Measurements from ENCODE around the gene GMNC.

The GMNC gene

GRCh38 chr3:190848870-190849269 is 13.6 kb downstream of the GMNC start:
- no peak for DNase-seq (ENCODE audit: low read depth in 2 of 2)

- DNase-seq (ENCODE audit: low read depth in 2 of 2) = no peak
Measured at GRCh38 chr3:190847436-190847835, 15.1 kb downstream of the GMNC start.

- DNase-seq (ENCODE audit: low read depth in 2 of 2) = no peak
Measured at GRCh38 chr3:190840146-190840545, 22.3 kb downstream of the GMNC start.

- DNase-seq (ENCODE audit: low read depth in 2 of 2) = no peak
Measured at GRCh38 chr3:190831225-190831624, 31.3 kb downstream of the GMNC start.

- DNase-seq (ENCODE audit: low read depth in 2 of 2) = no peak
Measured at GRCh38 chr3:190830031-190830430, 32.5 kb downstream of the GMNC start.

GRCh38 chr3:190826018-190826417 is 36.5 kb downstream of the GMNC start:
- no peak for DNase-seq (ENCODE audit: low read depth in 2 of 2)

GRCh38 chr3:190825386-190826016 is 37.0 kb downstream of the GMNC start:
- DNase-seq (ENCODE audit: low read depth in 2 of 2) = no peak

GRCh38 chr3:190811775-190812480 is 50.6 kb downstream of the GMNC start:
- no peak for DNase-seq (ENCODE audit: low read depth in 2 of 2)

GRCh38 chr3:190810957-190811356 is 51.5 kb downstream of the GMNC start:
- DNase-seq (ENCODE audit: low read depth in 2 of 2) = no peak

GRCh38 chr3:190809351-190809750 is 53.1 kb downstream of the GMNC start:
- DNase-seq (ENCODE audit: low read depth in 2 of 2) = no peak

GRCh38 chr3:190807719-190808375 is 54.6 kb downstream of the GMNC start:
- DNase-seq (ENCODE audit: low read depth in 2 of 2) = no peak
